ELR (cell line): ENCODE measurements around the gene UNKL.
A peak's percentile ranks its signal among the peaks of the same experiment; 100 is the strongest.
"Not testable (repeated sequence)": the region's sequence is repeated elsewhere in the genome, so short reads cannot be mapped to it uniquely, and the experiment has no call there.

Experiments used
- DNase-seq: peaks from one replicate; pipeline ENCODE4 v3.0.0-alpha.2; 2015; ENCODE audit warnings: low read depth

Gene UNKL

DNA sequence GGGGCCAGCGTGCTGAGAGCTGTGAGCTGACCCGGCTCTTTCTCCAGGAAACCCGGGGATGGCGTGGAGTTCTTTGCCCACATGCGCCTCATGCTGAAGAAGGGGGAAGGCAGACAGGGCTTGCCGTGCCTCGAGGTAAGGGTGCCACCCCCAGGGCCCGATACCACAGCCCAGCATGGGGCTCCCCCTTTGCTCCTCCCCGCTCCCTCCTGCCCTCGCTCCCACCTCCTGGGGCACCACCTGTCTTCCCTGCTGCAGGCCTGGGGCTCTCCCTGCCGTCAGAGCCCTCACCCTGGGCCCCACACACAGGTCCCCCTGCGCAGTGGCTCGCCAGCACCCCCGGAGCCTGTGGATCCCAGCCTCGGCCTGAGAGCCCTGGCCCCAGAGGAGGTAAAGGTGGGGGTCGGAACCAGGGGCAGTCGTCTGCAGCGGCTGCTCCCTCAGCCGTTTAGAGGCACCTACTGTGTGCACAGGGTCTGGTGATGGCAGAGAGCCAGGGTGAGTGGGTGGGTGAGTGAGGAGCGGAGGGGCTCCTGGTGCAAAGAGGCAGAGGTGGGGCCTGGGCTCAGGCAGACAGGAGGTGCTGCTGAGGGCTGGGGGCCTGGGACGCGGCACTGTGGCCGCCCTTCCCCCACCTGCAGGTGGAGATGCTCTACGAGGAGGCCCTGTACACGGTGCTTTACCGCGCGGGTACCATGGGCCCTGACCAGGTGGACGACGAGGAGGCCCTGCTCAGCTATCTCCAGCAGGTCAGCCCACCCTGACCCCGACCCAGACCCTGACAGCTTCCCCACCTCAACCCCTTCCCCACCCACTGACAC, 75.4 kb downstream of the UNKL start:
- DNase-seq, result no peak

- peak; percentile 38 for DNase-seq
Observed at GRCh38 chr16:1338119-1338730, 76.3 kb downstream of the UNKL start.

DNA sequence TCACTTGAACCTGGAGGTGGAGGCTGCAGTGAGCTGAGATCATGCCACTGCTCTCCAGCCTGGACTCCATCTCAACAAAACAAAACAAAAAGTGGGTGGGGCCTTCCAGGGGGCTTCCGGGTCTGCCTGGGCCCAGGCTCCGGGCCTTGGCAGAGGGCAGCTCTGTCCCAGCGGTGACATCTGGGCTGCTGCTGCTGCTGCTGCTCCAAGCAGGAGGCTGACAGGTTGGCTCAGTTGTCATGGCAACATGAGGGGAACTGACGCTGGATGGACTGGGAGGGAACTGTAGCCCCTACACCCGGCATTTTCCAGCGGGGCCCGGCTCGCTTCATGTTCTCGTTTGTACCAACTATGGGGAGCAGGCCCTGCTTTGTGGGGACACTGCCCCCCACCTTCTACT, 77.0 kb downstream of the UNKL start:
- no peak for DNase-seq

- no peak for DNase-seq
Observed at GRCh38 chr16:1336619-1337018, 77.9 kb downstream of the UNKL start.

DNA sequence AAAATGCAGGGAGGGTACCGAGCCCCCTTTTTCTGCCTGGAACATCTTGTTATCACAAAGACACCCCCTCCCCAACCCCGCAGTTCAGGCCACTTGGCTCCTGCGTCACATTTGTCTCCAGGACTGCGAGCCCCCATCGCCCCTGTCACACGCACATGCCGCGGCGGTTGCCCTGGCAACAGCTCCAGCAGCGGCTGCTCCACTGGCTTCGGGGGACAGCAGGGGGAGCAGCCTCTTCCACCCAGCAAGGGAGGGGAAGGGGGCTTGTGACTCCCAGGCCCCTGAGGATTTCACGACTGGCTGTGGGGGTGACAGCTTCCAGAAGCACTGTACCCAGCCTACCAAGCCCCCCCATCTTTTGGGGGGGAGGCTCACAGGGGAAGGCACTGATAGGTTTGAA, 78.5 kb downstream of the UNKL start:
- DNase-seq, result peak; percentile 13

GRCh38 chr16:1335211-1335971, 79.1 kb downstream of the UNKL start:
- DNase-seq, result no peak

DNA sequence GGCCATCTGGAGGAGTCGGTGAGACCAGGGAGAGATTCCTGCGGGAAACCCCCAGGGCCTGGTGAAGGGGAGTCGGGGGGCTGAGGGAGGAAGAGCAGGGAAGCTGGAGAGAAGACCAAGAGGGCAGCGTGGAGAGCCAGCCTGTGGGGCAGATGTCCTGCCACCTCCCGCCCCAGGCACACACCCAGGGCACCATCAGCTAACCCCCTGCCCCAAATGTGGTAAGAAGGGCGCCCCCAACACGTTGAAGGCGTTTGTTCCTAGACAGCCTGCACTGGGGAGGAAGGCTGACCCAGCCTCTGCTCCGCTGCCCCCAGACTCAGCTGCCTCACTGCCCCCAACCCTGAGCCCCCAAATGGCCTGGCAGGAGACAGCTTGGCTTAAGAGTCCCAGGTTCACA, 79.8 kb downstream of the UNKL start:
- no peak for DNase-seq

GRCh38 chr16:1333854-1334700, 80.4 kb downstream of the UNKL start:
- no peak for DNase-seq

GRCh38 chr16:1333149-1333812, 81.2 kb downstream of the UNKL start, which contains the start of gene BAIAP3:
Gene BAIAP3, plus strand, starts transcription at chr16:1333645. Its CDS starts 4,905 bp downstream, at chr16:1338550.
- no peak for DNase-seq

DNA sequence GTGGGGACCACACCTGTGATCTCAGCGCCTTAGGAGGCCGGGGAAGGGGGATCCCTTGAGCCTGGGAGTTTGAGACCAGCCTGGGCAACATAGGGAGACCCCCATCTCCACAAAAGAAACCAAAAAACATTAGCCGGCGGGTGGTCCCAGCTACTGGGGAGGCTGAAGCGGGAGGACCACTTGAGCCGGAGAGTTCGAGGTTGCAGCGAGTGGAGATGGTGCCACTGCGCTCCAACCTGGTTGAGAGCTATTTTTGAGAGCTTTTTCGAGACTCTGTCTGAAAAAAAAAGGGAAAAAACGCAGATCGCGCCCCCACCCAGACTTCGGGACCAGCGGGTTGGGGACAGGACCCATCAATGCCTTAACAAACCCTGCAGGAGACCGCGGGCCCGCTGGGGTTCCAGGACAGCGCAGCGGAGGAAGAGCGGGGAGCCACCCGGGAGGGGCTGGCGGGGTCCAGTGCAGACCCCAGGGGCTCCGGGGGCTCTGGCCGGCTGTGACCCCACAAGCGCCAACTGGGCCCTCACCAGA, 81.8 kb downstream of the UNKL start:
- no peak for DNase-seq

DNA sequence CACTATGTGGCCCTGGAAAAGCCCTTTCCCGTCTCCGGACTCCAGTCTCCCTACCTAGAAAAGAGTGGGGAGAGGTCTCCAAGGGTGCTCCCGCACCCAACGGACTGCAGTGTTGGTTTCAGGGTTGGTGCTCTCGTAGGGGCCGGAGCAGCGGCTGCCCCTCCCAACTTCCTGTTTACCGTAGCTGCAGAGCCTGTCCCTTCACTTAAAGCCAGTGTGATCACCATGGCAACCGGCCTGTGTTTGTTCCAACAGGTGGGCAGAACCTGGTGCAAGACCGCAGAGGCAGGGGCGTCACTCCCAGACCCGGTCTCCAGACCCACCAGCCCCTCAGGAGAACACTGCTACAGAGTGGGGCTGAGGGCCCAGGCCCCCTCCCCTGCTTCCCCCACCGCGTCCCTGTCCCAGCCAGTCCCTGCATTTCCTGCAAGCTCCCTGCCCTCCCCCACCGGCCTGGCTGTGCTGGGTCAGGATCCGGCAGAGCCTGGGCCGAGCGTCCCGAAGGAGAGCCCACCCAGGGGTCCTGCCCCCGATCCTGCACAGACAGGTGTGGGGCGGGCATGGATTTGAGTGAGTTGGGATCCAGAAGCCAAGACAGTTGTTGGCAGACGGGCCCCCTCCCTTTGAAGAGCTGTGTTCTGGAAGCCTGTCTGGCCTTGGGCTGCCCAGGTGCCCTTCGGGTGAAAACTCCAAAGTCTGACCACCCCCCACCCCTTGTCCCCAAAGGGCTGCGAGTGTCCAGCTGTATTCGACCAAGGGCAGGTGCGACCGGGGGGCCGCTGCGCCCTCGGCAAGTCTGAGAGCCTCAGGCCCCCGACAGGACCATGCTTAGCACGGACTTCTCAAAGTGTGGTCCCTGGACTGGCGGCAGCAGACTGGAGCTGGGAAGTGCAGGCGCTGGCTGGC, 82.5 kb downstream of the UNKL start:
- peak; percentile 61 for DNase-seq

GRCh38 chr16:1330931-1331711, 83.4 kb downstream of the UNKL start:
- DNase-seq, result no peak

GRCh38 chr16:1330260-1330914, 84.1 kb downstream of the UNKL start:
- no peak for DNase-seq

DNA sequence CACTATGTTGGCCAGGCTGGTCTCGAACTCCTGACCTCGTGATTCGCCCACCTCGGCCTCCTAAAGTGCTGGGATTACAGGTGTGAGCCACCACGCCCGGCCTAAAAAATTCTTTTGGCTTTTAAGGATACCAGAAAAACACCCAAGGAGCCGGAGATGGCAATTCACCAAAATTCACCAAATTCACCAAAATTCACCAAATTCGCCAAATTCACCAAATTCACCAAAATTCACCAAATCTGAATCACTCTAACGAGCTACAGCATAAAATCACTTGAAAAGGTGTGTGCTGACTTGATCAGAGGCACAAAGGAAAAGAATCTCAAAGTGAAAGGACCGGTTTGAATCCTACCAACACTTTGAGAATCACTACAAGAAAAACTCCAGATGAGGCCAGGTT, 85.5 kb downstream of the UNKL start:
- not testable (repeated sequence) for DNase-seq

DNA sequence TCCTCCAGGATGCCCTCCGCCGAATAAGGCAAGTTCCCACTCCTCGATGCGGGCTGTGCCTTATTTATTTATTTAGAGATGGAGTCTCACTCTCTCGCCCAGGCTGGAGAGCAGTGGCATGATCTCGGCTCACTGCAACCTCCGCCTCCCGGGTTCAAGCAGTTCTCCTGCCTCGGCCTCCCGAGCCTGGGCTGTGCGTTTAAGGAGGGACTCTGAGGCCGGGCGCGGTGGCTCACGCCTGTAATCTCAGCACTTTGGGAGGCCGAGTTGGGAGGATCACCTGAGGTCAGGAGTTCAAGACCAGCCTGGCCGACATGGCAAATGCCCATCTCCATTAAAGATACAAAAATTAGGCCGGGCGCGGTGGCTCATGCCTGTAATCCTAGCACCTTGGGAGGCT, 86.4 kb downstream of the UNKL start:
- not testable (repeated sequence) for DNase-seq

GRCh38 chr16:1327619-1327947, 86.9 kb downstream of the UNKL start:
- DNase-seq, result no peak

DNA sequence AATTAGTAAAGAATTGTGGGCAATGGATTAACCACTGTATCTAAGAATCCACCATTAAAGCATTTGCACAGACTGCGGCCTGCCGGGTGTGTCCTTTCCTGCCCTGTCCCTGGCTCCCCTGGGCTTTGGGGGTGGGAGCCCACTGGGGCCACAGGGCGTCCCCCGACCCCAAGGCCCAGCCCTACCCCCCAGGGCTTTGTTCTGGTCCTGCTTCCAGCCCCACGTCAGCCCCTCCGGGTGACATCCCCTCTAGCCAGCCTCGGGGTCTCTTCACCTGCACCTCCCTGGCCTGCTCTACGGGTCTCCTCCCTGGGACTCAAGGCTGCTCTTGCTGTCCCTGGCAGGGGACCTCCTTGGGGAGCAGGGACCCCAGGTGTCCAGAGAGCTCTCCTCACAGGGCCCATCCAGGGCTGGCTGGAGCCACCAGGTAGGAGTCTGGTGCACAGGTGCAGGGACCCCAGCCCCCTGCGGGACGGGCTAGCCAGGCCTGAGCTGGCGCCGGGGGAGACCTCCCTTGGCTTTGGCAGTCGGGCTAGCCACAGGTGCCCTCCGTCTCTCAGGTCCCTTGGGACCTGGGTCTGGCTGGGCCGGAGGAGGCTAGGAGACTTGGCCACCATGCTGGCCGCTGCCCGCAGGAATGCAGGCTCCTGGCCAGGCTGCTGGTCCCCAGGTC, 87.4 kb downstream of the UNKL start:
- DNase-seq, result no peak

DNA sequence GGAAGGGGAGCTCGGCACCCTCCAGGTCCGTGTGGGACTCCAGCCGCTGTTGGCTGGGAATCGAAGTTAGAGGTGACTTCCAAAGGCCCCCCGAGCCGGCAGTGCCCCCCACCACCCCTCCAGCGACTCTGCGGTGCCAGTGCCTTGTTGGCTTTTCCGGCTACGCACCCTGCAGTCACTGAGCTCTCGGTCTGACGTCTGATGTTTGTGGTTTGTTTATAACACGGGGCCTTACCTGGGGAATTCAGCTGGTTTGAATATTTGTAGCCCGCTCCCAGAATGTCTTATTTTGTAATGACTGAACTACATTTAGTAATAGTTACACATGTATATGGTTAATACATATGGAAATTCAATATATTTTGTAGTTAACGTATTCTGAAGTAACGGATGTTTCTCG, 88.1 kb downstream of the UNKL start:
- DNase-seq, result no peak
